NCI-H748 (cell line): ENCODE measurements around the gene PLEKHG1.

ENCODE experiments used
- DNase-seq: peaks from one replicate; lab custom pipeline; 2025; ENCODE audit not compliant: unreplicated experiment; lab: John Stamatoyannopoulos, UW

The PLEKHG1 gene

GRCh38 chr6:150599199-150600009 lies at the start of gene PLEKHG1:
Gene PLEKHG1 (plus strand): TSS chr6:150599885. CDS start chr6:150733682, 133,797 bp downstream.
- peak; percentile 76 for DNase-seq

GRCh38 chr6:150550244-150550643 lies 49.4 kb upstream of the PLEKHG1 start:
- no peak for DNase-seq

GRCh38 chr6:150557043-150557599 lies 42.6 kb upstream of the PLEKHG1 start:
- DNase-seq = no peak

- DNase-seq = no peak
Observed at GRCh38 chr6:150560004-150560883, 39.4 kb upstream of the PLEKHG1 start.

GRCh38 chr6:150560884-150561219 lies 38.8 kb upstream of the PLEKHG1 start:
- no peak for DNase-seq

GRCh38 chr6:150565945-150566344 lies 33.7 kb upstream of the PLEKHG1 start:
- peak; percentile 9 for DNase-seq

GRCh38 chr6:150566486-150566885 lies 33.2 kb upstream of the PLEKHG1 start:
- DNase-seq = no peak

- DNase-seq = peak; percentile 72
Observed at GRCh38 chr6:150567380-150567779, 32.3 kb upstream of the PLEKHG1 start.

- DNase-seq = peak; percentile 43
Observed at GRCh38 chr6:150567823-150568383, 31.8 kb upstream of the PLEKHG1 start.

- DNase-seq = no peak
Observed at GRCh38 chr6:150568560-150568959, 31.1 kb upstream of the PLEKHG1 start.

- DNase-seq = no peak
Observed at GRCh38 chr6:150569161-150569560, 30.5 kb upstream of the PLEKHG1 start.

- DNase-seq = peak; percentile 7
Observed at GRCh38 chr6:150573041-150573681, 26.5 kb upstream of the PLEKHG1 start.

GRCh38 chr6:150575836-150576235 lies 23.8 kb upstream of the PLEKHG1 start:
- no peak for DNase-seq

GRCh38 chr6:150576651-150577226 lies 22.9 kb upstream of the PLEKHG1 start:
- DNase-seq = no peak

- no peak for DNase-seq
Observed at GRCh38 chr6:150579611-150580010, 20.1 kb upstream of the PLEKHG1 start.

GRCh38 chr6:150580489-150580888 lies 19.2 kb upstream of the PLEKHG1 start:
- DNase-seq = no peak

- no peak for DNase-seq
Observed at GRCh38 chr6:150584065-150584464, 15.6 kb upstream of the PLEKHG1 start.

GRCh38 chr6:150584596-150584995 lies 15.1 kb upstream of the PLEKHG1 start:
- no peak for DNase-seq

GRCh38 chr6:150586850-150587359 lies 12.8 kb upstream of the PLEKHG1 start:
- DNase-seq = no peak

- DNase-seq = no peak
Observed at GRCh38 chr6:150587637-150588036, 12.0 kb upstream of the PLEKHG1 start.
